NCI-H146 treated with DMSO at 0.1 percent for 48 hours (cell line): Measurements from ENCODE around the gene HCFC1.

Experiments used
- DNase-seq: peaks from one replicate; lab custom pipeline; 2025; ENCODE audit not compliant: unreplicated experiment; lab: John Stamatoyannopoulos, UW

The HCFC1 gene

GRCh38 chrX:153941336-153942252, 30.0 kb downstream of the HCFC1 start:
- DNase-seq: no peak

DNA sequence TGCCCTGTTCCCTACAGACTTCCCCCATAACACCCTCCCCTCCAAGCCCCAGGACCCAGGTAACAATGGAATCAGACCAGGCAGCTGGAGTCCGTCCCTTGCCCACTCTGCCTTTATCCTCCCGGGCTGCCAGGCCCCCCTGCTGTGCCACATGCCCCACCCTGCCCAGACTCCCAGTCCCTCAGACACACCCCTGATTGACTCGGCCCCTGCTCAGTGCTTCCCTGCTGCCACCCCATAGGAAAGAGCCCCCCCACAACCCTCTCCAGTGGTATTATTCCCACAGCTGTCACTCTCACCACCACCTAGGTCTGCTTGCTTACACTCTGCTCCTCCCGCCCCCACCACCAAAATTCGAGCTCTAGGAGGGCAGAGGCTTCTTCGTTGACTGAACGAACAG, 32.0 kb downstream of the HCFC1 start:
- peak; percentile 10 for DNase-seq

GRCh38 chrX:153938226-153938786, 33.3 kb downstream of the HCFC1 start:
- DNase-seq: no peak

DNA sequence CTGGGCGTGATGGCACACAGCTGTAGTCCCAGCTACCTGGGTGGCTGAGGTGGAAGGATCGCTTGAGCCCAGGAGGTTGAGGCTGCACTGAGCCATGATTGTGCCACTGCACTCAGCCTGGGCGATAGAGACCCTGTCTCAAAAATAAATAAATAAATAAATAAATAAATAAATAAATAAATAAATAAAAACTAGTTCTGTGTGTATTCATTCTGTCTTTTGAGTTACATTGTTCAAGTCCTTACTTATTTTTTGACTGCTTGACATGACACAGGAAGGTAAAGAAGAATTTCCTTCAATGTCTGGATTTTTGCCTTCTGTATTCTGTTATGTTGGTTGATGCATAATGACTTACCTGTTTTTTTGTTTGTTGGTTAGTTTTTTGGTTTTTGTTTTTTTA, 34.6 kb downstream of the HCFC1 start:
- DNase-seq: no peak

DNA sequence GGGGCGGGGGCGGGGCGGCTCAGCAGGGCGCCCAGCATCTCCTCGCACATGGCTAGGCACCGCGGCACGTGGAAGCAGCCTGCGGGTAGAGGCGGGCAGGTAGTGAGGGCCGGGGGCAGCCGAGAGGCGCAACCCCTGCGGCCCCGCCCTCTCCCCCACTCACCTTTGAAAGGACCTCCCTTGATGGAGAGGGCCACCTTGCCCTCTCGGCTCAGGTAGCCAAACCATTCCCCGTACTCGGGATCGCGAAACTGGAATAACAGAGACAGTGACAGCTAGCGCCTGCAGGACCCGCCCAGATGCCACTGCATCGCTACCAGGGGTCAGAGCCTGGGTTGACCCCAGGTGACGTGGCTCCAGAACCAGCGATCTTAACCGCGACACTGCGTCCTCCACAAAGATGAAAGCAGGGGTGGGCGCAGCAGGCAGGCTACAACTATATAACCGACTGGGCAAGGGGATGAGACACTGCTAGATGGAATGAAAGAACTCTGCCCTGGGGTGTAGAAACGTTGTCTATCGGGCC, 36.2 kb downstream of the HCFC1 start:
- no peak for DNase-seq

- DNase-seq: peak; percentile 32
Observed at GRCh38 chrX:153934762-153935325, 36.8 kb downstream of the HCFC1 start, which contains the start of gene NAA10. TSS of gene NAA10 (minus strand) at chrX:153935037. CDS start at chrX:153934904, 133 bp downstream.

DNA sequence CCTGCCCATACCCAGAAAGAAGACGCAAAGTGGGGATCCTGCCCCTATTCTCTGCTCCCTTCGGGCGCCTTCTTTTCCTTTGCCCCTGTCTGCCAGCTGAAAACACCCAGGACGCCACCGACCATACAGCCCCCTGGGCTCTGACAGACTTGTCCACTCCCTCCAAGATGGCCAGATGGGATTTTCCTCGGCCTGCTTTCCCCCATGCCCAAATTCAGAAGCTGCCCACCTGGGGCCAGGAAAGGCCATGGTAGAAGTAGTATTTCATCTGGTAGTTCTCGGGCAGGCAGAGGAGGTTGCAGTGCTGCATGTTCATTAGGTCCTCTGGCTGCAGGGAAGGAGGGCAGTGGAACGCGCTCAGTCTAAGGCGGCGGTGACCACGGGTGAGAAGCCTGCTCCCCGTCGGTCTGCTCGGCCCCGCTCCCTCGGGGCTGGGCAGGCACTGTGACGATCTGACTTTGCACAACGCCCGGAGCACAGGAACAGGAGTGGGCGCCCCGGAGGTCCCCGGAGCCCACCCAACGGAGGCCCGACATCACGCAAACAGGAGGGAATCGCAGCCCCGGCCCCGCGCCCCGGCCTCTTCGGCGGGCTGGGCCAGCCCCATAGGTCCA, 37.4 kb downstream of the HCFC1 start:
- no peak for DNase-seq

DNA sequence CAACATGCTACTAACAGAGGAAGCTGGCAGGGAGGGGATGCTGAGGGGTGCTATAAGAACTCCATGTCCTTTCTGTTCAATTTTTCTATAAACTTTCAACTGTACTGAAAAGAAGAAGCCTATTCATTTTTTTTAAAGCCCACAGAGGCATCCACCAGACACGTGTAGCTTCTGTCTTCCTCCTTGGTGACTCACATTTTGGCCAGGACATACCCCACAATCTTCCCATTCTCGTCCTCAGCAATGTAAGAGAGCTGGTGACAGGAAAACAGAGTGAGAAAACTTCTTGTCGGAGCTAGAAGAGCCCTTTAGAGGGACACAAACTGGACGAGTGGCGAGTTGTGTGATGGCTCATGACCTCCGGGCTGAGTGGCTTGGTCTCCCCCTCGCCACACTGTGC, 37.9 kb downstream of the HCFC1 start:
- no peak for DNase-seq

GRCh38 chrX:153932220-153932915, 39.2 kb downstream of the HCFC1 start:
- DNase-seq: no peak

DNA sequence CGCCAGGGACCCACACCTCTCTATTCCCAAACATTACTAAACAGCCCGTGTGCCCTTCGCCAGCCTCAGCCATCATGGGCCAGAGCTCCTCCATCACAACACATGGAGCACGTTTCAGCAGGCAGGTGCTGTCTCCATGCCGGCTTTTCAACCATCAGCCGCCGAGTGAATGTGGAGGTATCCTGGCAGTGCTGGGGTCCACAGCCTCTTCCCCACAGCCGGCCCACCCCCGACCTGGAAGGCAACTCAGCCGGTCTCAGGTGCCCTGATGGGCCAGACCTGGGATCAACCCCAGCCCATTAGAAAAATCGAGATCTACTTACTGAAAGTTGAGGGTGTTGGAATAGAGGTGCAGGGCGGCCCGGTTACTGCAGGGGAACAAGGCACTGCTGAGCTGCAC, 39.9 kb downstream of the HCFC1 start:
- no peak for DNase-seq

DNA sequence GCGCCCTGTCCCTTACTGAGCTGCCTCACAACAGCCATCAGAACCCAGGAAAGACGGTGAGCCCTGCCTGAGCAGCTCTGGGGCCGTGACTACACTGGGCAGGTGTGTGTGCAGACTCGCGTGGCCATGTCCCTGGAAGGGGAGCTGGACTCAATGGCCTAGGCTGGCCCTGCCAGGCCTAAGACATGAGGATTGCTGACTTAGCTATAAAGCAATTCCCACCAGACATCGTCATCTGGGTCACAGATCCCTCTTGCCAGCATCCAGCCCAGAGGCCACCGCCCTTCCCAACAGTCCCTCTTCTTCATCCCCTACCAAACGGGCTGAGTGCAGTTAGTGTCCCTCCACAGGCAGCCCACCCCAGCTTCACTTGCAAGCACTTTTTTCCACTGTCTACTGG, 40.5 kb downstream of the HCFC1 start:
- DNase-seq: no peak

DNA sequence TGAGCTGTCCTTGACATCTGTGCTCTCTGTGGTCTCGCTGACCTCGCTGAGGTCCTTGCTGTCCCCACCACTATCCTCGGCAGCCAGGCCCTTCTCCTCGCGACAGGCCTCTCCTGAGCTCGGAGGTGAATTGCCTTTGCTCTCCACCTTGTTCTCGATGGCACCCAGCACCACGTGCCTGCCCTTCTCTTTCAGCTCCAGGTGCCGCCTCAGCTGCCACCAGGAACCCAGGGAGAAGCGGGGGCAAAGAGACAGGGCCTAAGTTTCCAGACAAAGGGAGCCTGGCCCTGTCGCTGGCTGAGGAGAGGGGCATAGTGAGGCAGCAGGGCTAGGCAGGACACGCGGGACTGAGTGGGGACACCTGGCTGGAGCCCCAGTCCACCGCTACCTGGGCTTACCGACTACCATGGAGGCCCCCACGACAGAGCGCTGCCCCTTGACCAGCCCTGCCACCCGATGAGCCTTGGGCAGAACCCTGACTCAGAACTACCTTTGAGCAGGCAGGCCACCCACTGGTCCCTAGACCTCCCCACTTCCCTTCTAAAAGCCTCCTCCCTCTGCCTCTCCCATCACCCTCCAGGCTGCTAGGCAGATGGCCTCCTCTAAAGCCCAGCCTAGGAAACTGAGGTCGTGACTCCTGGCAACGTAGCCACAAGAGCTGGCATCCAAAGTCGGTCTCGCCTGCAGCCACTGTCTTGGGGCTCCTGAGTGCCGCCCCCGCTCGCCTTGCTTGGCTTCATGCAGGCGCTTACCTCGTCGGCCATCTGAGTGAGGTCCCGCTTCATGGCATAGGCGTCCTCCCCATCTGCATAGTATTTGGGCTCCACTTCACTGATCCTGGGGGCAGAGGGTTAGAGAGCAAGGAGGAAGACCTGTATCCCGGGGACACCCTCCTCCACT, 41.4 kb downstream of the HCFC1 start:
- no peak for DNase-seq

GRCh38 chrX:153929576-153929975, 42.0 kb downstream of the HCFC1 start:
- no peak for DNase-seq

DNA sequence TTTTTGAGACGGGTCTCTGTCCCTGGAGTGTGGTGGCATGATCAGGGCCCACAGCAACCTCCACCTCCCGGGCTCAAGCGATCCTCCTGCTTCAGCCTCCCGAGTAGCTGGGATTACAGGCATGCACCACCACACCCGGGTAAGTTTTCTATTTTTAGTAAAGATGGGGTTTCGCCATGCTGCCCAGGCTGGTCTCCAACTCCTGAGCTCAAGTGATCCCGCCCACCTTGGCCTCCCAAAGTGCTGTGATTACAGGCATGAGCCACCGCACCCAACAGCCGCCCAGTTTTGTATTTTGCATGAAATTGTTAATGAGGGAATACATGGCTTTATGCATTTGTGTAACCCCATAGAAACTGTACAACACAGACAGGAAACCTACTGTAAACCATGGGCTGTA, 42.8 kb downstream of the HCFC1 start:
- no peak for DNase-seq

DNA sequence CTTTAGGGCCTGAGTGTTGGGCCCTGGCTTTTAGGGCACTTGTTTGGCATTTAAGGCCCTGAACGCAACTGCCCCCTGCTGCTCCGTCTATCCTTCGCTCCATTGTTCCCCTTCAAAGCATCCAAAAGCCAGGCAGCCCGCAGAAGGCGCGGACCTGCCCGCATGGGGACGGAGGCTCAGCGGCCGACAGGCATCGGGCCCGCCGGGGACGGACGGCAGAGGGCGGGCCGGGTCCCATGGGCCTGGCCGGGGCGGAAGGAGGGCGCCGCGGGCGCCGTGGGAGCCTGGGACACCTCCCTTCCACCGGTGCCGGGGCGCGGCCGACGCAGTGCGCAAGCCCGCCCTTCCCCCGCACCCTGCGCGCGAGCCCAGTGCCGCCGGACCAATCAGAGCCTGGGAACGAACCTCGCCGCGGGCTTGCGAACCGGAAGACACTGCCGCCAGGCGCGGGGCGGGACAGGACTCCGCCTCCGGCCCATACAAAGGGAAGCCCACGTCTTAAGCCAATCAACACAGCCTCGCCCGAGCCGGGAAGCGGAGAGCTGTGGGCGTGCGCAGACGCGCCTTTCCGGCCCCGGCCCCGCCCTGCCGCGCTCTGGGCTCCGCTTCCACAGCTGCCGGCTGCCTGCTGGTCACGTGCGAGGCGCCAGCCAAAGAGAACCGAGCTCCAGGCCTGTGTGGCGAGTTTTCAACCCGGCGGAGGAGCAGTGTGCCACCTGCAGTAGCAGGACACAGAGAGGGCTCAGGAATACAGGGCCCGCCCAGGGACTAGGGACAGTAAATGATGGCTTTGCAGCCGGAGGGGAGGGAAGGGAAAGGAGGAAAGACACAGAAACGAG, 43.5 kb downstream of the HCFC1 start:
- DNase-seq: peak; percentile 93

GRCh38 chrX:153927672-153927921, 44.0 kb downstream of the HCFC1 start:
- DNase-seq: no peak

- peak; percentile 44 for DNase-seq
Observed at GRCh38 chrX:153926858-153927671, 44.6 kb downstream of the HCFC1 start.

- no peak for DNase-seq
Observed at GRCh38 chrX:153926552-153926857, 45.1 kb downstream of the HCFC1 start.
